PC-9 (cell line): ENCODE results near the gene TMPO.

Experiments
- EZH2 ChIP-seq: fragments of 200-600 bp; sonication (generic); IDR thresholded peaks from 2 replicates; pipeline ENCODE4 v1.8.0; 2017; ENCODE audit warnings: antibody characterized with exemption, low read depth
- TF ChIP-seq, protein P1 (sequence below): fragments of 200-600 bp; sonication (generic); conservative IDR thresholded peaks from 2 replicates; pipeline ENCODE4 v1.6.1; 2017; ENCODE audit warnings: mixed run types, antibody characterized with exemption, mild to moderate bottlenecking, moderate library complexity

DNA sequence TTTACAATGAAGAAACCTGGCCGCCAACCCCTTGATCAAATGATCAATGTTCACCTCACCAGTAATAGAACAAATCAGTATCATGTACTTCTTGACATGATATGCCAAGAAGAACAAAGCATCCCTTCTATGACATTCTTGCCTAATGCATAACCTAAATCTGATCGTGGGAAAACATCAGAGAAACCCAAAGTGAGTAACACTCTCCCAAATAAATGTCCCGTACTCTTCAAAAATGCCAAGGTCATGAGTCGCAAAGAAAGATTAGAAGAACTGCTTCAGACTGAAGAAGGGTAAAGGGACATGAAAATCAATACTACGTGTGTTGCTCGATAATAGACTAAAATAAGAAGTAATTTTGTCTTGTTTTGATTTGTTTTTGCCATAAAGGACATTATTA is 66.7 kb downstream of the TMPO start:
- TF ChIP-seq, protein P1, sequence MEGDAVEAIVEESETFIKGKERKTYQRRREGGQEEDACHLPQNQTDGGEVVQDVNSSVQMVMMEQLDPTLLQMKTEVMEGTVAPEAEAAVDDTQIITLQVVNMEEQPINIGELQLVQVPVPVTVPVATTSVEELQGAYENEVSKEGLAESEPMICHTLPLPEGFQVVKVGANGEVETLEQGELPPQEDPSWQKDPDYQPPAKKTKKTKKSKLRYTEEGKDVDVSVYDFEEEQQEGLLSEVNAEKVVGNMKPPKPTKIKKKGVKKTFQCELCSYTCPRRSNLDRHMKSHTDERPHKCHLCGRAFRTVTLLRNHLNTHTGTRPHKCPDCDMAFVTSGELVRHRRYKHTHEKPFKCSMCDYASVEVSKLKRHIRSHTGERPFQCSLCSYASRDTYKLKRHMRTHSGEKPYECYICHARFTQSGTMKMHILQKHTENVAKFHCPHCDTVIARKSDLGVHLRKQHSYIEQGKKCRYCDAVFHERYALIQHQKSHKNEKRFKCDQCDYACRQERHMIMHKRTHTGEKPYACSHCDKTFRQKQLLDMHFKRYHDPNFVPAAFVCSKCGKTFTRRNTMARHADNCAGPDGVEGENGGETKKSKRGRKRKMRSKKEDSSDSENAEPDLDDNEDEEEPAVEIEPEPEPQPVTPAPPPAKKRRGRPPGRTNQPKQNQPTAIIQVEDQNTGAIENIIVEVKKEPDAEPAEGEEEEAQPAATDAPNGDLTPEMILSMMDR = no peak
- TF ChIP-seq EZH2 = no peak
